Measurements from ENCODE around the gene SPEM1. TPM values are rescaled to one million over a fixed set of nuclear protein-coding genes. Genes with fewer than 3 reads are reported as not detected.

Gene SPEM1
- total RNA-seq, 1 experiment from 2014 or later = 0.33 TPM

DNA sequence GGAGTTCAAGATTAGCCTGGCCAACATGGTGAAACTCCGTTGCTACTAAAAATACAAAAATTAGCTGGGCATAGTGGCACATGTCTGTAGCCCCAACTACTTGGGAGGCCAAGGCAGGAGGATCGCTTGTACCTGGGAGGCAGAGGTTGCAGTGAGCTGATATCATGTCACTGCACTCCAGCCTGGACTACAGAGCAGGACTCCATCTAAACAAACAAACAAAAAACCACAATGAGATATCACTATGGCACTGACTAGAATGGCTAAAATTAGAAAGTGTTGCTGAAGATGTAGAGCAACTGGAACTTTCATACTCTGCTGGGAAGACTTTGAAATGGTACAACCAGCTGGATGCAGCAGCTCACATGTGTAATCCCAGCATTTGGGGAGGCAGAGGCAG is 45.8 kb upstream of the SPEM1 start:
- Mint-ChIP-seq H3K27ac (peak overlapping the region in 1 of 3 experiments; percentile 27; a peak in 1 of 7 replicates), H3K4me1 (peaks cover 0 to 6% of the 10 kb centered on the region in 2 experiments; a peak in 3 of 4 replicates), H3K27me3 (ENCODE audit: low read depth) (peaks cover 16% of the 10 kb centered on the region), H3K4me3 (no peak overlapping the region), H3K9me3 (peaks cover 4 to 6% of the 10 kb centered on the region in 2 experiments), H3K36me3 (ENCODE audit: insufficient read depth in 1 of 3, low read depth in 3 of 3) (peaks cover 3 to 5% (median 4%) of the 10 kb centered on the region in 3 experiments; a peak in 5 of 7 replicates)
- no peak overlapping the region for H2BK120ac ChIP-seq (ENCODE audit: low read depth, low read length, poor library complexity, severe bottlenecking)
- H2BK12ac ChIP-seq (ENCODE audit: insufficient read length, low read depth, low read length) = no peak overlapping the region
- H3K79me1 ChIP-seq (ENCODE audit: insufficient read depth, low read depth, low read length, poor library complexity, severe bottlenecking) = no peaks in the 10 kb centered on the region
- no peak overlapping the region for H3T11ph ChIP-seq (ENCODE audit: low read length)
- H4K8ac ChIP-seq (replicated peaks; ENCODE audit: insufficient read length, low read depth, low read length) = no peak overlapping the region
- no peaks in the 10 kb centered on the region for H3K27me3 ChIP-seq (ENCODE audit: insufficient read depth, low read length)
- no peak overlapping the region for H3K9ac ChIP-seq (ENCODE audit: extremely low read depth, insufficient read length, low read length)
- no peak overlapping the region for H2AFZ ChIP-seq (ENCODE audit: low read length)
- H4K20me1 ChIP-seq (ENCODE audit: control insufficient read depth, insufficient read depth, insufficient read length) = no peaks in the 10 kb centered on the region
- H3K23me2 ChIP-seq (ENCODE audit: insufficient read length, low read depth, low read length, poor library complexity, severe bottlenecking) = no peaks in the 10 kb centered on the region
- no peak overlapping the region for H3K27ac ChIP-seq (ENCODE audit: insufficient read length, low read depth, low read length)
- no peak overlapping the region for H3K23ac ChIP-seq (ENCODE audit: insufficient read length, low read depth, low read length)
- no peak overlapping the region for H3K18ac ChIP-seq (ENCODE audit: insufficient read length, low read depth, low read length)
- DNase-seq = no peak
- H3K9me3 ChIP-seq (ENCODE audit: control insufficient read depth, low read depth, low read length) = no peaks in the 10 kb centered on the region
- H3K4me2 ChIP-seq (ENCODE audit: insufficient read depth, insufficient read length, low read length) = no peak overlapping the region
- no peak overlapping the region for H3K14ac ChIP-seq (ENCODE audit: insufficient read depth, low read length)
- no CpG with 5 or more reads among the region's 2 CpGs for WGBS (ENCODE audit: extremely low coverage, insufficient read length, low lambda C conversion rate)
- H3K79me2 ChIP-seq (ENCODE audit: insufficient read depth, low read length) = no peaks in the 10 kb centered on the region
- no peak overlapping the region for H3K4ac ChIP-seq (ENCODE audit: low read depth, low read length)
- H4K91ac ChIP-seq (ENCODE audit: insufficient read length, low read depth, low read length) = no peak overlapping the region
- H4K5ac ChIP-seq (ENCODE audit: insufficient read length, low read depth, low read length) = no peak overlapping the region
- no peak overlapping the region for H2BK5ac ChIP-seq (ENCODE audit: insufficient read length, low read length)
- H3K4me1 ChIP-seq (ENCODE audit: insufficient read depth, low read length) = no peaks in the 10 kb centered on the region
- no peak overlapping the region for H2BK20ac ChIP-seq (ENCODE audit: low read depth, low read length, poor library complexity, severe bottlenecking)
- no peak overlapping the region for H2BK15ac ChIP-seq (ENCODE audit: low read depth, low read length)
- no peak for TF ChIP-seq CTCF (conservative IDR thresholded peaks at IDR 0.05)
- H2AK5ac ChIP-seq (ENCODE audit: insufficient read length, low read length) = no peak overlapping the region
- no peak overlapping the region for H3K56ac ChIP-seq (ENCODE audit: insufficient read length, low read depth, low read length)
